ENCODE results near the gene OR5B12.

The OR5B12 gene

DNA sequence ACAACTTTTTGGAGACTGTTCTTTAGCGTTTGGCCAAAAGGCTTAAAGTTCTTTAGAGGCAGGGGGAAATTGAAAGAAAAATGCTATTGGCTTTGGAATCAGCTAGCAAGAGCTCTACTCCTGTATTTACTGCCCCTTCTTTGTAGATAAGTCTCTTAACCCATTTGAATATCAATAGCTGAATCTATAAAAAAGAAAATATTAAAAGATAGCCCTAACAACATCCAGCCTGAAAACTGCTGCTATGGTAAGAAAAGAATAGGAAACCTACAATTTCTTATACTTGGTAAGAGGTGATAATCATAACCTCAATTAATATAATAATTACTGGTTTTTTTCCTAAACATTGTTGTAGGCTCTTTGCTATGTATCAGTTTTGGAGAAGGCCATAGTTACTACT lies at the start of gene OR5B12:
Gene OR5B12, minus strand, starts transcription at position 101 of the 400 bp plus-strand sequence. CDS start 2,085 bp downstream, outside the sequence.
- DNase-seq (ENCODE audit: low read depth): no peak
- H3K4me3 ChIP-seq (ENCODE audit: low read depth, low read length): no peak within 1 kb of the TSS
- TF ChIP-seq CTCF (IDR thresholded peaks at IDR 0.05; ENCODE audit: low read depth, low read length, missing control alignments): no peak
- in situ Hi-C loops (cut with HindIII; ENCODE audit: low sequenced_read_pairs): no loop called here

DNA sequence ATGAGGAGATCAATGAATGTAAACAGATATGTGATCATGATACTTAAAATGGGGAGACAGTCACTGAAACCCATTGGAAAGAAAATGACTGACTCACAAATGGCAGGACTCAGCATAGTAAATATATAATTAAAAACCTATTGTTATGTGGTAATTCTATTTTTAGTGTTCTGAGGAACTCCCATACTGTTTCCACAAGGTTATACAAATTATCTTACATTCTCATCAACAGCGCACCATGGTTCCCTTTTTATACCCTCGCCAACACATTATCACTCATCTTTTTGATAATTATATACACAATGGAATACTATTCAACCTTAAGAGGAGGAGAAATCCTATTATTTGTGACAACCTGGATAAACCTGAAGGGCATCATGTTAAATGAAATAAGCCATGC lies 48.8 kb upstream of the OR5B12 start:
- in situ Hi-C loops (cut with HindIII; ENCODE audit: low sequenced_read_pairs): no loop called here
- no peak for TF ChIP-seq CTCF (IDR thresholded peaks at IDR 0.05; ENCODE audit: low read depth, low read length, missing control alignments)
- no peak overlapping the region for H3K4me3 ChIP-seq (ENCODE audit: low read depth, low read length)
- no peak for DNase-seq (ENCODE audit: low read depth)

- in situ Hi-C loops (cut with HindIII; ENCODE audit: low sequenced_read_pairs): no loop called here
Measured at GRCh38 chr11:58487170-58487569, 45.1 kb upstream of the OR5B12 start.

DNA sequence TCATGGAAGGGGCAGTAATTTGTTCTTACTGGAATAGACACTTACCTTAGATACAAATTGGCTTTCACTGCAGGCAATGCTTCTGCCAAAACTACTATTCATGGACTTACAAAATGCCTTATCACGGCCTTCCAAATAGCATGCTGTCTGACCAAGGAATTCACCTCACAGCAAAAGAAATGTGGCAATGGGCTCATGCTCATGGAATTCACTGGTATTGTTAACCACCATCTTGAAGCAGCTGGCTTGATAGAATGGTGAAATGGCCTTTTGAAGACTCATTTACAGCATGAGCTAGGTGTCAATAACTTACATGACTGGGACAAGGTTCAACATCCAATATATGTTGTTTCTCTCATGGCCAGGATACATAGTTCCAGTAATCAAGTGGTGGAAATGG lies 43.9 kb upstream of the OR5B12 start:
- DNase-seq (ENCODE audit: low read depth): no peak
- no peak overlapping the region for H3K4me3 ChIP-seq (ENCODE audit: low read depth, low read length)
- in situ Hi-C loops (cut with HindIII; ENCODE audit: low sequenced_read_pairs): no loop called here
- TF ChIP-seq CTCF (IDR thresholded peaks at IDR 0.05; ENCODE audit: low read depth, low read length, missing control alignments): no peak

More at GRCh38 chr11:58487170-58487569, 45.1 kb upstream of the OR5B12 start:
- DNase-seq (ENCODE audit: low read depth): no peak
- no peak overlapping the region for H3K4me3 ChIP-seq (ENCODE audit: low read depth, low read length)
- no peak for TF ChIP-seq CTCF (IDR thresholded peaks at IDR 0.05; ENCODE audit: low read depth, low read length, missing control alignments)

DNA sequence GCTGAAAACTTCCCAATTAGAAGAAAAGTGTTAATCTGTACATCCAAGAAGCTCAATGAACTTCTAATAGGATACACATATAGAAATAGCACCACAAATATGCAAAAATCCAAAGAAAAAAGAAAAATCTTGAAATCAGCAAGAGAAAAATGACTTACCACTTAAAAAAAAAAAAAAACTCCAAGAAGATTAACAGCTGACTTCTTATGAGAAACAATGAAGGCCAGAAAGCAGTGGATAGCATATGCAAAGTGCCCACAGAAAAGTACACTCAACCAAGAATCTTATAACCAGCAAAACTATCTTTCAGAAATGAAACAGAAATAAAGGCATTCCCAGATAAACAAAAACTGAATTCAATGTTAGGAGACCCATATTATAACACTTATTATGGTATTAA lies 29.9 kb upstream of the OR5B12 start:
- in situ Hi-C loops (cut with HindIII; ENCODE audit: low sequenced_read_pairs): no loop called here

DNA sequence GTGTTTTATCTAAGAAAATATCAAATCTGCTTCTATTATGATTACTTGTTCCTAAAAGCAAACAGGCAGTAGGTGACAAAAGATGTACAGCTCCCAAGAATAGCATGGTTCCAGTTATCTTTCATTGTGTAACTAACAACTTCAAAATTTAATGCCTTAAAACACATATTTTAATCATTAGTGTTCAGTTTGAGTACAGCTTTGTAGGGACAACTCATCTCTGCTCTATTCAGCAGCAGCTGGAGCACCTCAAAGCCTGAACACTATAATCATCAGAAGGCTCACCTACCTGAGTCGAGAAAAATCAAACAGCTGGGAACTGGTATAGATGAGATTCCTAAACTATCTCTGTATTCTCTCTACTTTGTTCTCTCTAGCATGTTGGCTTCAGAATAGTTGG lies 24.3 kb upstream of the OR5B12 start:
- H3K4me3 ChIP-seq (ENCODE audit: low read depth, low read length): no peak overlapping the region
- no peak for DNase-seq (ENCODE audit: low read depth)
- TF ChIP-seq CTCF (IDR thresholded peaks at IDR 0.05; ENCODE audit: low read depth, low read length, missing control alignments): no peak
- in situ Hi-C loops (cut with HindIII; ENCODE audit: low sequenced_read_pairs): no loop called here

More for the DNA sequence above, 29.9 kb upstream of the OR5B12 start:
- TF ChIP-seq CTCF (IDR thresholded peaks at IDR 0.05; ENCODE audit: low read depth, low read length, missing control alignments): no peak
- DNase-seq (ENCODE audit: low read depth): no peak
- no peak overlapping the region for H3K4me3 ChIP-seq (ENCODE audit: low read depth, low read length)

DNA sequence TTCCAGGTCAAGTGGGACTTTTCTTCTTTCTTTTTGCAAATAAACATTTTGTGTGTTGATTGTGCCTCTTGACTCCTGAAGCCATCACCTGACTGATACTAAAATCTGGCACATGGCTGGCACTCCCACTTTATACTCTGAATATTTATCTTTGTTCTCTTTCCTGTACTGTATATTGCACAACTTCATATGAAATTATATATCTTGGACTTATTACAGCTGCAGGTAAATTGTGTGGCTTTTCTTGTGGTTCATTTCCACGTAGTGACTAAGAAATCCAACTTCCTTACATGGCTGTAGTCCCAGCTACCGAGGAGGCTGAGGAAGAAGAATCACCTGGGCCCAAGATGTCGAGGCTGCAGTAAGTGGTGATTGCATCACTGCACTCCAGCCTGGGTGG lies 23.7 kb upstream of the OR5B12 start:
- TF ChIP-seq CTCF (IDR thresholded peaks at IDR 0.05; ENCODE audit: low read depth, low read length, missing control alignments): no peak
- H3K4me3 ChIP-seq (ENCODE audit: low read depth, low read length): no peak overlapping the region
- DNase-seq (ENCODE audit: low read depth): no peak
- in situ Hi-C loops (cut with HindIII; ENCODE audit: low sequenced_read_pairs): no loop called here

All from astrocyte of the cerebellum (primary cell).